PC-3 (cell line): Measurements from ENCODE around the gene TRABD2B.

ENCODE experiments used
- EZH2 ChIP-seq: fragments of 300-600 bp; sonication (generic); IDR thresholded peaks from one replicate; pipeline ENCODE4 v1.6.1; 2017; ENCODE audit warnings: antibody characterized with exemption, mild to moderate bottlenecking, low read length; ENCODE audit not compliant: unreplicated experiment
- EZH2phosphoT487 ChIP-seq: fragments of 300-600 bp; sonication (generic); IDR thresholded peaks from 2 replicates; pipeline ENCODE4 v1.6.1; 2018; ENCODE audit warnings: mild to moderate bottlenecking, antibody characterized with exemption, low read length, borderline replicate concordance
- TF ChIP-seq, protein P1 (sequence below): fragments of 300-600 bp; sonication (generic); conservative IDR thresholded peaks from 2 replicates; pipeline ENCODE4 v1.5.1; 2017; ENCODE audit warnings: antibody characterized with exemption, low read depth, mild to moderate bottlenecking, low read length

DNA sequence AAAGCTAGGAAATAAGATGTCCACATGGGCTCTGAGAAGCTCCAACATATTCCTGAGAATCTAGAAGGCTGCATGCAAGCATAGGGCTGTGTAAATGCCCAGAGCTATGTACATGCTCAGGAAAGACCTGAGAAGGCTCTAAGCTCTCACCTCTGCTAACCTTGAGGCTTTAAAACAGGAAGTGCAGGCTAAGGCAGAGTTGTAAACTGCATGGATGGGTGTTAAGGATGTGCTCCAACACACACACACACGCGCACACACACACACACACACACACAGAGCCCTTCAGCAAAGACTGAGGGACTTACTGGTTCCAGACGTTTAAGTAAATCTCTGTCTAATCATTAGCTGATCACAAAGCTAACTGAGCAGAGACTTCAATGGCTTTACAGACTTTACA lies 162.9 kb downstream of the TRABD2B start:
- TF ChIP-seq, protein P1, sequence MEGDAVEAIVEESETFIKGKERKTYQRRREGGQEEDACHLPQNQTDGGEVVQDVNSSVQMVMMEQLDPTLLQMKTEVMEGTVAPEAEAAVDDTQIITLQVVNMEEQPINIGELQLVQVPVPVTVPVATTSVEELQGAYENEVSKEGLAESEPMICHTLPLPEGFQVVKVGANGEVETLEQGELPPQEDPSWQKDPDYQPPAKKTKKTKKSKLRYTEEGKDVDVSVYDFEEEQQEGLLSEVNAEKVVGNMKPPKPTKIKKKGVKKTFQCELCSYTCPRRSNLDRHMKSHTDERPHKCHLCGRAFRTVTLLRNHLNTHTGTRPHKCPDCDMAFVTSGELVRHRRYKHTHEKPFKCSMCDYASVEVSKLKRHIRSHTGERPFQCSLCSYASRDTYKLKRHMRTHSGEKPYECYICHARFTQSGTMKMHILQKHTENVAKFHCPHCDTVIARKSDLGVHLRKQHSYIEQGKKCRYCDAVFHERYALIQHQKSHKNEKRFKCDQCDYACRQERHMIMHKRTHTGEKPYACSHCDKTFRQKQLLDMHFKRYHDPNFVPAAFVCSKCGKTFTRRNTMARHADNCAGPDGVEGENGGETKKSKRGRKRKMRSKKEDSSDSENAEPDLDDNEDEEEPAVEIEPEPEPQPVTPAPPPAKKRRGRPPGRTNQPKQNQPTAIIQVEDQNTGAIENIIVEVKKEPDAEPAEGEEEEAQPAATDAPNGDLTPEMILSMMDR = no peak
- TF ChIP-seq EZH2 (no peak), EZH2phosphoT487 (no peak)
